A549 treated with CpdA at 1 μM for 4 hours (cell line): ENCODE data around the gene HMBS. TPM values are rescaled to one million over a fixed set of nuclear protein-coding genes. Genes with fewer than 3 reads are reported as not detected.

Experiments used
- total RNA-seq: library from RNA; stranded (reverse); fragments of 200-300 nt; extraction: Qiagen RNA extraction; gene quantifications from 5 replicates; pipeline ENCODE4 v1.2.3, GENCODE V29; 2022; ENCODE audit warnings: low read depth

The HMBS gene
- total RNA-seq, result 46.1 to 52.0 TPM (median 51.1 TPM) in 5 replicates

DNA sequence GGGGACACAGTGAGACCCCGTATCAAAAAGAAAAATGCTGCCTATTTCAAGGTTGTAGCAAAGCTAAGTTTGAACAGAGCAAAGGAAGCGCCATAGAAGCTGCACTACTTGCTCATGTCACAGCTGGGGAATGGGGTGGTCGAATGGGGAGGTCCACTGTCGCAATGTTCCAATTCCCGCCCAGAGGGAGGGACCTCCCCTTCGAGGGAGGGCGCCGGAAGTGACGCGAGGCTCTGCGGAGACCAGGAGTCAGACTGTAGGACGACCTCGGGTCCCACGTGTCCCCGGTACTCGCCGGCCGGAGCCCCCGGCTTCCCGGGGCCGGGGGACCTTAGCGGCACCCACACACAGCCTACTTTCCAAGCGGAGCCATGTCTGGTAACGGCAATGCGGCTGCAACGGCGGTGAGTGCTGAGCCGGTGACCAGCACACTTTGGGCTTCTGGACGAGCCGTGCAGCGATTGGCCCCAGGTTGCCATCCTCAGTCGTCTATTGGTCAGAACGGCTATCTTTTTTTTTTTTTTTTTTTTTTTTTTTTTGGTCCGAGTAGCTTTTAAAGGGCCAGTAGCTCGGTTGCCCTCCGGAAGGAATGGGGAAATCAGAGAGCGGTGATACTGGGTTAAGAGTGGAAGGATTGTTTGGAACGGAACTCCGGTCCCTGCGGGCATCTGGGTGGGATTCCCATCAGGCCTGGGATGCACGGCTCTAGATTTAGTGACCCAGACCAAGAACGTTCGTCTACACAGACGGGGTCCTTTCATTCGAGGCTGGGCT lies at the start of gene HMBS:
TSS of gene HMBS (plus strand) at position 219 of the 774 bp plus-strand sequence. CDS start at position 372, 153 bp downstream.

DNA sequence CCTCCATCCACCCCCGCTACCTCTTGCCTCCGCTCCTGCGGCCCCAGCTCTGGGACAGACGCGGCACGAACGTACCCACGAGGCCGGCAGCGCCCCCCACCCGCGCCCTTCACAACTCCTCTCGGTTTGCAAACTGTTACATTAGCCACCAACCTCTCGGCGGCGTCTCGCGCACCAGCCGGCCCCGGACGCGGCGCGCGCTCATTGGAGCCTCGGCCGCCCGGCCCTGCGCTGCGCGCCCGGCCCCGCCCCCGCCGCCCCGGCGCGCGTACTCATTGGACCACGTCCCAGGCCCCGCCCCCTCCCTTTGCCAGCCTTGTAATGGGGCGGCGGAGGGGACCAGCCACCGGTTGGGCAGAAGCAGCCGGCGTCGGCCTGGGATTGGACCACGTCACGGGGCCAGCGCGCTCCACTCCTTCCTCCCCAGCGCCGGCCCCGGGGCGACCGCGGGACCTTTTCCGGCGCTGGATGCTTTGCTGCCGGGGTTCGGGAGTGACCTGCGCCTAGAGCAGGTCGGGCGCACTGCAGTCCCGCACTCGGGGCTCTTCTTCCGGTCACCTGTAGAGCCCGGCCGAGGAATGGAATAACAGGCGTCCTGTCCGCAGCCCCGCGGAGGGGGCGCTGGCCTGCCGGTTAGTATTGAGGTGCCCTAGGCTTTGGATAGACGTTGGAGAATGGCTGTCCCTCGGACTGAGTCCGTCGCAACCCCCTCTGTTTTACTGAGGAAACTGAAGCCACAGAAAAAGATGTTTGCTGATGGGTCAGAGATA lies 27.5 kb upstream of the HMBS start, which contains the start of gene HYOU1:
TSS of gene HYOU1 (minus strand) at position 206 of the 770 bp plus-strand sequence. CDS start 1,045 bp downstream, outside the sequence.

DNA sequence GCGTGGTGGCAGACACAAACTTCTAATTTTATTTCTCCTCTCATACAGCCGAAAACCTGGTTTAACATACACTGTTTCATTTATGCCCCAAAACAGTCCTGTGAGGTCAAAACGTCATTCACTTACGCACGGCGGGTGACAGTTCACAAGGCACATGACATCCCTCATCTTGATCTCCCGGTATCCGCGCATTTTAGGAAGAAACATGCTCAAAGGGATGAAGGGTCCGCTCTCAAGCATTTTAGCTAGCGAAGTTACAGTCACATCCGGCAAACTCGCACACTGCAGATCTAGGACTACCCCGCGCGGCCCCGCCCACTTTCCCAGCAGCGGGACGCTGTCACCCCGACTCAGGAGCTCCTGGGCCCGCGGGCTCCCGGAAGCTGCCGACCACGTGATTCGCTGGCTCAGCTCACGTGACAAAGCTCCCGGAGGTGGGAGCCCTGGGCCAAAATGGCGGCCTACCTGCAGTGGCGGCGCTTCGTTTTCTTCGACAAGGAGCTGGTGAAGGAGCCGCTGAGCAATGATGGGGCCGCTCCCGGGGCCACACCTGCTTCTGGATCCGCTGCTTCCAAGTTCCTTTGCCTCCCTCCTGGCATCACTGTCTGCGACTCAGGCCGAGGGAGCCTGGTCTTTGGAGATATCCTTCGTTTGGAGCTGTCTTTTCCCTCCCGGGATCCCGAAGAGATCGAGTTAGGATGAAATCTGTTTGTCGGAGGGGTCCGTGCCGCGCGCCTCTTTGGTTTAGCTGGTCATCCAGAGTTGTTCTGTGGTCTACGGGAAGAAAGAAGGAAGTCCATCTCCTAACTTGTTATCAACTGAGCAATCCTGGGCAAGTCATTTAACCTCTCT lies 17.1 kb upstream of the HMBS start, which contains the start of gene VPS11:
TSS of gene VPS11 (plus strand) at position 448 of the 852 bp plus-strand sequence. CDS start at position 454, 6 bp downstream.

DNA sequence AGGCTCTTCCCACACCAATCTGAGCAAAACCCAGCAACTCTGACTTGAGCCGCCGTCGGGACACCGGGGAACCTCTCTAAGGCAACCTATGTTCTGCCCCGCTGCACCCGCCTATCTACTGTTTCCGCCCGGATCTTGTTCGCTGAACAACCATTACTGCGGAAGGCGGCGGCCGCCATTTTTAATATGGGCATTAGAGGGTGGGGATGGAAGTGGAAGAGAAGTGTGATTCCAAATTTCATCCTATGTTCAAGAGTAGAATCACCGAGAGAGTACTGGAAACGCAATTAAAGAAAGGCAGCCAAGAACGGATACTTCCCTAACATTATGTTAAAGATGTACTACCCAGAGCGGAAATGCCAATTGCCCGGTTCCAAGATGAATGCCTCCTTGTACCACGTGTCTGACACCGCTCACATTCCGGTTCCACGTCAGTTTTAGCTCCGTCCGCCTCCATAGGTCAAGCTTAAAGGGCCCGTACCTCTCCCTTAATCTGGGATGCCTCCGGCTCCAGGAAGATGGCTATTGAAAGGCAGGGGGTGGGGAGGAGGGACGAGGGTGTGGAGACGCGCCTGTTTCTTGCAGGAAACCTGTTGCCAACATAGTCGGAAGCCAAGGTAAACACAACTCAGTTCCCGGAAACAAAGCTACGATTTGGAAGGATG lies 17.2 kb downstream of the HMBS start, which contains the start of gene DPAGT1:
TSS of gene DPAGT1 (minus strand) at position 95 of the 665 bp plus-strand sequence. CDS start 198 bp downstream, outside the sequence.

DNA sequence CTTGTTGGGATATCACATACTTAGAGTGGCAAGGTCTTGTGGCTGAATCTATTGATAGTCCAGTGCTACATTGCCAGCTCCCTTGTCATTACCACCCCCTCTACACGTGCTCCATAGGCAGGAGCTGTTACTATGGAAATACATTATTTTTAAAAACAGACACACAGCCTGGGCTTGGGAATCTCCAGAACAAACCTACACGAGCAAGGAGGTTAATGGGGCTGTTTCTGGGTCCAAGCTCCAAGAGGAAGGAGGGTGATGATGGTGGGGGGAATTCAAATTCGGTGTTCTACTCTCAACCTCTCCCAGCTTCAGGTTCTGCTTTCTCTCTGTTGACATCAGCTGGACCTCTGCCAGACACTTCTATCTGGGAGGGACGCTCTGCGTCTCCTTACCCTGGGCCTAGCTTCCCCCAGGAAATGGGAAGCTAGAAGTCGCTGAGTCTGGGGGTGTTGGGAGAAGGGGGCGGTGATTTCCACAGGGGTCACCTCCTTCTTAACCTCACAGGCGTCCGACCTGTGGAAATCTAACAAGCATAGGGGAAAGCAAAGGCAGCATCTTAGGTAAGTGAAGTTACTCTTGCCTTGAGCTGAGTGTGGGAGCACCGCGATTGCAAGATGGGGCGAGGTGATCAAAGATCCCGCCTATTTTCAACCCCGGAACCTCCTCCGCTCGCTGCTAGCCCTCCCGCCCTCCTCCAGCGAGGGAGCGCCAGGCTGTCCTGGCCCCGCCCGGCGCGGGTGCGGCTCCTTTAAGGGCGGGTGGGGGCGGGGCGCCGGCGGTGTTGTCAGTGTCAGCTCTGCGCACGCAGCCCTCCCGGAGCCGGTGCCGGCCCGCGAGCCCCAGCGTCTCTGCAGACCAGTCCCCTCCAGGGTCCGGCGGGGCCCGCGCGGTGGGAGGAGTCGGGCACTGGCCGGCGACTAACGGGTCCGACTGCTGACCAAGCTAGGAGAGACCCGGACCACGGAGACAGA lies 22.2 kb downstream of the HMBS start, which contains the start of gene C2CD2L:
TSS of gene C2CD2L (plus strand) at position 781 of the 974 bp plus-strand sequence. CDS start 398 bp downstream, outside the sequence.

DNA sequence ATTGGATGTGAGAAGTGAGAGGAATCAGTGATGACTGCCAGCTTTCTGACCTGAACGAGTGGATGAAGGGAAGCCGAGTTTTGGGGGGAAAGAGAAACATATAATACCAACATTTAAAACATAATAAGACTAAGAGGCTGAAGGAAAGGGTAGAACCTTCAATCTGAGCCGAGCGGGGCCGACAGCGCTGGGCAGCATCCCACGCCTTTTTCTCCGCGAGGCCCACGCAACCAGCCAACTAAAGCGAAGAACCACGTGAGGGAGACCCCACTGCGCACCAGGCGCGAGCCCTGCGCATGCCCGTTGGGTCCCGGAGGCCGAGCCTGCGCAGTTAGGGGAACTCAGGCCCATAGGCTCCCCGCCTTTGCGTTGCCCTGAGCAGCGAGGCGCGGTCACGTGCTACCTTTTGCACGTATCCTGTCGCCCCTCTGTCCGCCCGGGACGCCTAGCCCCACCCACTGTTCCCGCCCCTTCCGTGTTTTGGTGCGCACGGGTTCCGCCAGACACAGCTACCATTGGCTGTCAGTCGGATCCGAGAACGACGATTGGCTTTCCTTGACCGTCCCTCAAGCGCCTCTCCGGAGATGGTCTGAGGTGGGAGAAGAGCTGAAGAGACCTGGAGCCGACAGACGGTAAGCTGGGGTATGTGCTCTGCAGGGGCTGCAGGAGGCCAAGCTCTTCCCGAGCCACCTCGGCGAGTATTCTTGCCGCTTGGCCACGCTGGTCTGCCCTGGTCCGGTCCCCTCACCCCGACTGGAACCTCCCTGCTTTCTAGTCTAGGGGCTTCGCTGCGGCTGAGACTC lies 36.5 kb downstream of the HMBS start, which contains the start of gene HINFP:
TSS of gene HINFP (plus strand) at position 573 of the 803 bp plus-strand sequence. CDS start 5,365 bp downstream, outside the sequence.

Other genes with a start within 250 kb of the HMBS start
- 0.14 to 0.28 TPM (median 0.19 TPM) in 4 of 5 replicates, not detected in the other for gene CXCR5, start 201.0 kb upstream of the HMBS start, total RNA-seq
- gene BCL9L, start 159.0 kb upstream of the HMBS start, total RNA-seq, result 84.9 to 149 TPM (median 110 TPM) in 5 replicates
- gene UPK2, start 128.6 kb upstream of the HMBS start, total RNA-seq, result 0.77 to 1.1 TPM (median 0.98 TPM) in 5 replicates
- gene FOXR1, start 113.1 kb upstream of the HMBS start, total RNA-seq, result not detected in 5 replicates
- gene CENATAC, start 86.7 kb upstream of the HMBS start, total RNA-seq, result 10.2 to 19.3 TPM (median 12.5 TPM) in 5 replicates
- gene RPS25, start 66.5 kb upstream of the HMBS start, total RNA-seq, result 784 to 1,110 TPM (median 839 TPM) in 5 replicates
- 53.3 to 65.7 TPM (median 59.7 TPM) in 5 replicates for gene TRAPPC4, start 66.1 kb upstream of the HMBS start, total RNA-seq
- gene SLC37A4, start 54.0 kb upstream of the HMBS start, total RNA-seq, result 10.1 to 11.1 TPM (median 10.5 TPM) in 5 replicates
- gene HYOU1, start 27.7 kb upstream of the HMBS start, total RNA-seq, result 49.6 to 62.0 TPM (median 60.2 TPM) in 5 replicates
- gene VPS11, start 17.1 kb upstream of the HMBS start, total RNA-seq, result 9.5 to 13.7 TPM (median 13.2 TPM) in 5 replicates
- gene DPAGT1, start 17.0 kb downstream of the HMBS start, total RNA-seq, result 30.9 to 46.9 TPM (median 43.8 TPM) in 5 replicates
- 4.2 to 7.6 TPM (median 7.0 TPM) in 5 replicates for gene C2CD2L, start 22.5 kb downstream of the HMBS start, total RNA-seq
- gene HINFP, start 36.7 kb downstream of the HMBS start, total RNA-seq, result 9.3 to 13.2 TPM (median 11.9 TPM) in 5 replicates
- 0.15 to 0.87 TPM (median 0.30 TPM) in 5 replicates for gene ABCG4, start 64.2 kb downstream of the HMBS start, total RNA-seq
- 7.7 to 11.4 TPM (median 9.9 TPM) in 5 replicates for gene NLRX1, start 83.8 kb downstream of the HMBS start, total RNA-seq
- 0.27 to 0.45 TPM (median 0.39 TPM) in 4 of 5 replicates, not detected in the other for gene NHERF4, start 100.6 kb downstream of the HMBS start, total RNA-seq
- gene CBL, start 121.5 kb downstream of the HMBS start, total RNA-seq, result 7.2 to 10.1 TPM (median 8.8 TPM) in 5 replicates
- gene MCAM, start 232.2 kb downstream of the HMBS start, total RNA-seq, result 9.5 to 12.7 TPM (median 10.9 TPM) in 5 replicates
- gene RNF26, start 249.6 kb downstream of the HMBS start, total RNA-seq, result 31.5 to 42.8 TPM (median 41.1 TPM) in 5 replicates